ENCODE results near the gene PRKACA.
"Not testable (repeated sequence)": the region's sequence is repeated elsewhere in the genome, so short reads cannot be mapped to it uniquely, and the experiment has no call there.

PRKACA gene

DNA sequence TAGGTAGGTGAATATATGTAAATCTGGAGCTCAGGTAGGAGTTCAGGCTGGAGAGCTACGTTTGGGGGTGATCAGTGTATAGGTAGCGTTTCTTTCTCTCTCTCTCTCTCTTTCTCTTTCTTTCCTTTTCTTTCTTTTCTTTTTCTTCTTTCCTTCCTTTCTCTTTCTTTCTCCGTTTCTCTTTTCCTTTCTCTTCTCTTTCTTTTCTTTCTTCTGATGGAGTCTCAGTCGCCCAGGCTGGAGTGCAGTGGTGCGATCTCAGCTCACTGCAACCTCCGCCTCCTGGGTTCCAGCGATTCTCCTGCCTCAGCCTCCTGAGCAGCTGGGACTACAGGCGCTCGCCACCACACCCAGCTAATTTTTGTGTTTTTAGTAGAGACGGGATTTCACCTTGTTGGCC lies 28.6 kb upstream of the PRKACA start:
- not testable (repeated sequence) for H3K27ac ChIP-seq (ENCODE audit: low read length); H3K9me3 ChIP-seq (ENCODE audit: control insufficient read depth in 1 of 2, low read length in 2 of 2); H3K36me3 ChIP-seq (ENCODE audit: control insufficient read depth in 1 of 2, insufficient read depth in 2 of 2, low read length in 2 of 2); H3K4me3 ChIP-seq (ENCODE audit: low read depth in 1 of 2, low read length in 2 of 2); H3K27me3 ChIP-seq (ENCODE audit: low read depth, low read length)
- peaks cover 14 to 27% of the 10 kb centered on the region in 2 donors for H3K4me1 ChIP-seq (ENCODE audit: control insufficient read depth in 1 of 2, insufficient read depth in 2 of 2, low read length in 2 of 2)

- H3K27ac ChIP-seq (ENCODE audit: low read length) = no peak overlapping the region
- H3K4me1 ChIP-seq (ENCODE audit: control insufficient read depth in 1 of 2, insufficient read depth in 2 of 2, low read length in 2 of 2) = peaks cover 13 to 22% of the 10 kb centered on the region in 2 donors
- no peak overlapping the region for H3K4me3 ChIP-seq (ENCODE audit: low read depth in 1 of 2, low read length in 2 of 2)
- no peaks in the 10 kb centered on the region for H3K27me3 ChIP-seq (ENCODE audit: low read depth, low read length)
- H3K36me3 ChIP-seq (ENCODE audit: control insufficient read depth in 1 of 2, insufficient read depth in 2 of 2, low read length in 2 of 2) = no peaks in the 10 kb centered on the region
- no peaks in the 10 kb centered on the region for H3K9me3 ChIP-seq (ENCODE audit: control insufficient read depth in 1 of 2, low read length in 2 of 2)
These were observed 27.8 kb upstream of the PRKACA start for GRCh38 chr19:14145381-14145780.

- Histone ChIP-seq H3K4me1 (ENCODE audit: control insufficient read depth in 1 of 2, insufficient read depth in 2 of 2, low read length in 2 of 2) (peaks cover 4 to 12% of the 10 kb centered on the region in 2 donors), H3K36me3 (ENCODE audit: control insufficient read depth in 1 of 2, insufficient read depth in 2 of 2, low read length in 2 of 2) (no peaks in the 10 kb centered on the region), H3K4me3 (ENCODE audit: low read depth in 1 of 2, low read length in 2 of 2) (no peak overlapping the region), H3K27ac (ENCODE audit: low read length) (no peak overlapping the region), H3K9me3 (ENCODE audit: control insufficient read depth in 1 of 2, low read length in 2 of 2) (no peaks in the 10 kb centered on the region), H3K27me3 (ENCODE audit: low read depth, low read length) (no peaks in the 10 kb centered on the region)
These were observed 25.0 kb upstream of the PRKACA start for GRCh38 chr19:14142262-14143190.

DNA sequence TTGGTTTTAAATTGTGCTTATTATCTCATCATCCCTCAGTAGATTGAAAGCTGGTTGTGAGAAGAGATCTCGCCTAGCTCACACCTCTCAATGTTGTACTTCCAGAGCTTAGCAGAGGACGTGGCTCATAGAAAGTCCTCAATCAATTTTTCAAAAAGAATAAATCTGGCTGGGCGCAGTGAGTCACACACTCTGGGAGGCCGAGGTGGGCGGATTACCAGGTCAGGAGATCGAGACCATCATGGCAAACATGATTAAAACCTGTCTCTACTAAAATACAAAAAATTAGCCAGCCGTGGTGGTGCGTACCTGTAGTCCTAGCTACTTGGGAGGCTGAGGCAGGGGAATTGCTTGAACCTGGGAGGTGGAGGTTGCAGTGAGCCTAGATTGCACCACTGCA lies 23.5 kb upstream of the PRKACA start:
- peaks cover 4 to 15% of the 10 kb centered on the region in 2 donors for H3K4me1 ChIP-seq (ENCODE audit: control insufficient read depth in 1 of 2, insufficient read depth in 2 of 2, low read length in 2 of 2)
- H3K9me3 ChIP-seq (ENCODE audit: control insufficient read depth in 1 of 2, low read length in 2 of 2) = no peaks in the 10 kb centered on the region
- H3K27me3 ChIP-seq (ENCODE audit: low read depth, low read length) = no peaks in the 10 kb centered on the region
- no peaks in the 10 kb centered on the region for H3K36me3 ChIP-seq (ENCODE audit: control insufficient read depth in 1 of 2, insufficient read depth in 2 of 2, low read length in 2 of 2)
- H3K27ac ChIP-seq (ENCODE audit: low read length) = no peak overlapping the region
- H3K4me3 ChIP-seq (ENCODE audit: low read depth in 1 of 2, low read length in 2 of 2) = no peak overlapping the region

GRCh38 chr19:14139944-14140343 lies 22.4 kb upstream of the PRKACA start:
- Histone ChIP-seq H3K4me1 (ENCODE audit: control insufficient read depth in 1 of 2, insufficient read depth in 2 of 2, low read length in 2 of 2) (peaks cover 7 to 20% of the 10 kb centered on the region in 2 donors), H3K4me3 (ENCODE audit: low read depth in 1 of 2, low read length in 2 of 2) (no peak overlapping the region), H3K9me3 (ENCODE audit: control insufficient read depth in 1 of 2, low read length in 2 of 2) (no peaks in the 10 kb centered on the region), H3K27ac (ENCODE audit: low read length) (no peak overlapping the region), H3K36me3 (ENCODE audit: control insufficient read depth in 1 of 2, insufficient read depth in 2 of 2, low read length in 2 of 2) (no peaks in the 10 kb centered on the region), H3K27me3 (ENCODE audit: low read depth, low read length) (no peaks in the 10 kb centered on the region)

DNA sequence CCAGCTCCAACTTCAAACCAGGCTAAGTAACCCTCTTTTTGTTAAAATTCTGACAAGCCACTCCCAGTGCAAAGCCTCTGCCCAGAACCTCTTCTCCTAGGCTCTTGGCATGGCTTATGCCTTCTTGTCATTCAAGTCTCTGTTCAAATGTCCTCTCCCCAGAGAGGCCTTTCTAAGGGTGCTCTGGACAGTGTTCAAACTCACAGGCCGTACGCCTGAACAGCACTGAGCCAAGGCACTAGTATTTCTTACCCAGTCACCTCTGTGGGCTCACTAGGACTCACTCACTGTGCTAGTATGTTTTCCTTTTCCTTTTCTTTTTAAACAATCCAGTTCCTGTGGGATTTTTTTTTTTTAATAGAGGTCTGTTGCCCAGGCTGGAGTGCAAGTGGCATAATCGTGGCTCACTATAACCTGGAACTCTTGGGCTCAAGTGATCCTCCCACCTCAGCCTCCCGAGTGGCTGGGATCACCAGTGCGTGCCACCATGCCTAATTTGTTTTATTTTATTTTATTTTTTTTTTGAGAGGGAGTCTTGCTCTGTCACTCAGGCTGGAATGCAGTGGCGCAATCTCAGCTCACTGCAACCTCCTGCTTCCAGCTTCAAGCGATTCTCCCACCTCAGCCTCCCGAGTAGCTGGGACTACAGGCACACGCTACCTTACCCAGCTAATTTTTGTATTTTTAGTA lies 21.2 kb upstream of the PRKACA start:
- Histone ChIP-seq H3K36me3 (ENCODE audit: control insufficient read depth in 1 of 2, insufficient read depth in 2 of 2, low read length in 2 of 2) (no peaks in the 10 kb centered on the region), H3K9me3 (ENCODE audit: control insufficient read depth in 1 of 2, low read length in 2 of 2) (no peaks in the 10 kb centered on the region), H3K27ac (ENCODE audit: low read length) (no peak overlapping the region), H3K27me3 (ENCODE audit: low read depth, low read length) (no peaks in the 10 kb centered on the region), H3K4me3 (ENCODE audit: low read depth in 1 of 2, low read length in 2 of 2) (no peak overlapping the region), H3K4me1 (ENCODE audit: control insufficient read depth in 1 of 2, insufficient read depth in 2 of 2, low read length in 2 of 2) (peaks cover 7 to 20% of the 10 kb centered on the region in 2 donors)

GRCh38 chr19:14136509-14137281 lies 19.1 kb upstream of the PRKACA start, which contains the start of gene ASF1B:
ASF1B (minus strand) TSS chr19:14136589; CDS start chr19:14136456, 133 bp downstream.
- Histone ChIP-seq H3K36me3 (ENCODE audit: control insufficient read depth in 1 of 2, insufficient read depth in 2 of 2, low read length in 2 of 2) (no peaks in the 10 kb centered on the region), H3K4me3 (ENCODE audit: low read depth in 1 of 2, low read length in 2 of 2) (peak within 1 kb of the TSS; percentile 68 to 84), H3K4me1 (ENCODE audit: control insufficient read depth in 1 of 2, insufficient read depth in 2 of 2, low read length in 2 of 2) (peaks cover 7 to 20% of the 10 kb centered on the region in 2 donors), H3K9me3 (ENCODE audit: control insufficient read depth in 1 of 2, low read length in 2 of 2) (no peaks in the 10 kb centered on the region), H3K27ac (ENCODE audit: low read length) (peak within 1 kb of the TSS; percentile 83), H3K27me3 (ENCODE audit: low read depth, low read length) (no peaks in the 10 kb centered on the region)

DNA sequence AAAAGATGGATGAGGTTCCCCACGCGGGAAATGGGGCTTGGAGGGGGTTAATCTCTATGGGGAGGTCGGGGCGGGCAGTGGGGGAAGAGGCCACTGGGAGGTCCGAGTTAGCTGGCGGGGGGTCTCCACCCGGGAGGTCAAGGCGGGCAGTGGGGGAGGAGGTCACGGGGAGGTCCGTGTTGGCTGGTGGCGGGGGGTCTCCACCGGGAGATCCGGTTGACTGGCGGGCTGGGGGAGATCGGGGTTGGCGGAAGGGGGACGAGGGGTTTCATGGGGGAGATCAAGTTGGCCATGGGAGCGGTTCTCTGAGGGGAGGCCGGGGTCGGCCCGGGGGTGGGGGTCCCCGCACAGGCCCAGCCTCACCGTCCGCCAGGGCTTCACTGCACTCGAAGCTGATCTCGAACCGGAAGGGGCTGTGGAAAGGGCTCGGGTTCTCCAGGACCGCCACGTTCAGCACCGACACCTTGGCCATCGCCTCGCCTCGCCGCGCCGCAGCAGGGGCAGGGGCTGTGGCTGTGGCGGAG lies 18.5 kb upstream of the PRKACA start:
- Histone ChIP-seq H3K36me3 (ENCODE audit: control insufficient read depth in 1 of 2, insufficient read depth in 2 of 2, low read length in 2 of 2) (no peaks in the 10 kb centered on the region), H3K27ac (ENCODE audit: low read length) (no peak overlapping the region), H3K4me3 (ENCODE audit: low read depth in 1 of 2, low read length in 2 of 2) (peak overlapping the region; percentile 44 to 84), H3K4me1 (ENCODE audit: control insufficient read depth in 1 of 2, insufficient read depth in 2 of 2, low read length in 2 of 2) (peaks cover 7 to 20% of the 10 kb centered on the region in 2 donors), H3K9me3 (ENCODE audit: control insufficient read depth in 1 of 2, low read length in 2 of 2) (no peaks in the 10 kb centered on the region), H3K27me3 (ENCODE audit: low read depth, low read length) (no peaks in the 10 kb centered on the region)

DNA sequence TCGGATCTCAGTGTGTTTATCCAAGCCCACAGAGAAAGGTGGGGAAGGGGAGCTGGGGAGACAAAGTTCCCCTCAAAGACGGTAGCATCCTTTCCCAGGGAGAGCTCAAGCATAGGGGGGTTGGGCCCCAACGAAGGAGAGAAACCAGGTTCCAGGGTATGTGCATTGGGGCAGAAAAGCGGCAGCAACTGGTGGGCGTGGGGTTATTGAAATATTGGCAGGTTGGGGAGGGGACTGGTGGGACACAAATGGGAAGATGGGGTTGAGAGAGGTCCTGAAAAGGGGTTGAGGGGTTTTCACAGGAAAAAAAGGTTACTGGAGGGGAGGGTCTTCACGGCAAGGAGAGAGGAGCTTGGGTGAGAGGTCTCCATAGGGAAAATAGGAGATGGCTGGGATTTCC lies 17.8 kb upstream of the PRKACA start:
- H3K27me3 ChIP-seq (ENCODE audit: low read depth, low read length) = no peaks in the 10 kb centered on the region
- H3K27ac ChIP-seq (ENCODE audit: low read length) = no peak overlapping the region
- no peaks in the 10 kb centered on the region for H3K36me3 ChIP-seq (ENCODE audit: control insufficient read depth in 1 of 2, insufficient read depth in 2 of 2, low read length in 2 of 2)
- peak overlapping the region in 1 of 2 donors; percentile 44 for H3K4me3 ChIP-seq (ENCODE audit: low read depth in 1 of 2, low read length in 2 of 2)
- H3K4me1 ChIP-seq (ENCODE audit: control insufficient read depth in 1 of 2, insufficient read depth in 2 of 2, low read length in 2 of 2) = peaks cover 7 to 20% of the 10 kb centered on the region in 2 donors
- no peaks in the 10 kb centered on the region for H3K9me3 ChIP-seq (ENCODE audit: control insufficient read depth in 1 of 2, low read length in 2 of 2)

GRCh38 chr19:14127929-14128509 lies 10.5 kb upstream of the PRKACA start:
- H3K4me3 ChIP-seq (ENCODE audit: low read depth in 1 of 2, low read length in 2 of 2) = no peak overlapping the region
- H3K36me3 ChIP-seq (ENCODE audit: control insufficient read depth in 1 of 2, insufficient read depth in 2 of 2, low read length in 2 of 2) = no peaks in the 10 kb centered on the region
- no peaks in the 10 kb centered on the region for H3K27me3 ChIP-seq (ENCODE audit: low read depth, low read length)
- peaks cover 0 to 4% of the 10 kb centered on the region in 2 donors for H3K4me1 ChIP-seq (ENCODE audit: control insufficient read depth in 1 of 2, insufficient read depth in 2 of 2, low read length in 2 of 2)
- no peaks in the 10 kb centered on the region for H3K9me3 ChIP-seq (ENCODE audit: control insufficient read depth in 1 of 2, low read length in 2 of 2)
- no peak overlapping the region for H3K27ac ChIP-seq (ENCODE audit: low read length)

Data from muscle layer of duodenum (tissue), 2 donors.